Measurements from ENCODE around the gene MND1.
A peak's percentile ranks its signal among the peaks of the same experiment; 100 is the strongest.

- TF ChIP-seq POLR2A (IDR thresholded peaks at IDR 0.05) (no peak), CTCF (IDR thresholded peaks at IDR 0.05) (peak in 1 of 2 donors; percentile 55)
Measured at GRCh38 chr4:153432965-153433753, 88.7 kb downstream of the MND1 start.
